Loucy (cell line): Measurements from ENCODE around the gene FGD6.

ENCODE experiments used
- H2AFZ ChIP-seq: fragments of 200-600 bp; sonication (generic); 2 replicates; pipeline ENCODE4 v1.6.0; 2016; ENCODE audit warnings: antibody characterized with exemption, mild to moderate bottlenecking, low read length, moderate library complexity
- H3F3A ChIP-seq: fragments of 200-600 bp; 2 replicates; pipeline ENCODE4 v1.6.0; 2016; ENCODE audit warnings: antibody characterized with exemption, low read depth, mild to moderate bottlenecking
- H3K27me3 ChIP-seq: fragments of 200-600 bp; sonication (generic); 2 replicates; pipeline ENCODE4 v1.6.1; 2014; ENCODE audit warnings: low read length, mild to moderate bottlenecking; ENCODE audit not compliant: insufficient read depth, poor library complexity, severe bottlenecking
- H3K36me3 ChIP-seq: fragments of 200-600 bp; sonication (generic); 2 replicates; pipeline ENCODE4 v1.6.1; 2016; ENCODE audit warnings: low read length; ENCODE audit not compliant: insufficient read depth
- H3K4me1 ChIP-seq: fragments of 200-600 bp; sonication (generic); 2 replicates; pipeline ENCODE4 v1.5.1; 2014; ENCODE audit warnings: low read length, mild to moderate bottlenecking; ENCODE audit not compliant: insufficient read depth, poor library complexity, severe bottlenecking
- H3K4me2 ChIP-seq: fragments of 200-600 bp; sonication (generic); 2 replicates; pipeline ENCODE4 v1.6.0; 2014; ENCODE audit warnings: antibody characterized with exemption, low read length, low read depth, mild to moderate bottlenecking; ENCODE audit not compliant: poor library complexity, severe bottlenecking
- H3K4me3 ChIP-seq: fragments of 200-600 bp; sonication (generic); 2 replicates; pipeline ENCODE4 v1.5.1; 2014; ENCODE audit warnings: low read length, mild to moderate bottlenecking, mixed read lengths; ENCODE audit not compliant: poor library complexity, severe bottlenecking
- H3K79me2 ChIP-seq: fragments of 200-600 bp; sonication (generic); 2 replicates; pipeline ENCODE4 v1.6.1; 2014; ENCODE audit warnings: low read length; ENCODE audit not compliant: insufficient read depth
- H3K9ac ChIP-seq: fragments of 200-600 bp; sonication (generic); 2 replicates; pipeline ENCODE4 v1.6.0; 2014; ENCODE audit warnings: mild to moderate bottlenecking, low read depth, low read length, moderate library complexity; ENCODE audit not compliant: poor library complexity, severe bottlenecking
- H3K9me2 ChIP-seq: fragments of 200-600 bp; sonication (generic); replicated peaks from 2 replicates; pipeline ENCODE4 v1.6.1; 2016; ENCODE audit warnings: low read depth, low read length, mixed read lengths
- H3K9me3 ChIP-seq: fragments of 200-600 bp; sonication (generic); 2 replicates; pipeline ENCODE4 v1.6.1; 2014; ENCODE audit warnings: mild to moderate bottlenecking, antibody characterized with exemption, low read length, low read depth; ENCODE audit not compliant: insufficient read depth
- H4K20me1 ChIP-seq: fragments of 200-600 bp; sonication (generic); 2 replicates; pipeline ENCODE4 v1.6.0; 2014; ENCODE audit warnings: antibody characterized with exemption, low read length, mild to moderate bottlenecking; ENCODE audit not compliant: insufficient read depth, poor library complexity, severe bottlenecking
- EZH2phosphoT487 ChIP-seq: fragments of 200-600 bp; IDR thresholded peaks from 2 replicates; pipeline ENCODE4 v1.6.1; 2018; ENCODE audit warnings: antibody characterized with exemption, mild to moderate bottlenecking, moderate library complexity, borderline replicate concordance
- TF ChIP-seq, protein P1 (sequence below): fragments of 200-600 bp; sonication (generic); conservative IDR thresholded peaks from 2 replicates; pipeline ENCODE4 v1.5.1; 2014; ENCODE audit warnings: mild to moderate bottlenecking, antibody characterized with exemption, low read length

The FGD6 gene

DNA sequence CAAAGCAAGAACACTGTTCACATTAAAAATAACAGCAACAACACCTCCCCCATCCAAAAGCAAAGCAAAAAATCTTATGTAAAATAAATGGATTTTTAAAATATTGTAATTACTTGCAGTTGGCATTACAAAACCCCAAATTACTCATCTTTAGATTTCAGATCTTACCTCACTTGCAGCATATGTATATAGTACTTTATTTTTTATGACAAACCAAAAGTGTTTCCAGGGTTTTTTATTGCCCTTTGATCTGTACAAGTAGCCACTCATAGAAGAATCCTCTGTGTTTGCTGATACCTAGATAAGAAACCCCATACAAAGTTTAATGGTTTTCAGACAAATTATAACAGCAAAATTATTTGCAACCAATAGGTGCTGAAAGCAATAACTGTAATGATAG is 131.7 kb downstream of the FGD6 start:
- Histone ChIP-seq H2AFZ (no peak overlapping the region), H3K4me1 (peaks cover 9% of the 10 kb centered on the region), H3K4me2 (peak overlapping the region; percentile 3), H3K9me2 (no peaks in the 10 kb centered on the region), H3K9me3 (no peaks in the 10 kb centered on the region), H3F3A (no peaks in the 10 kb centered on the region), H3K27me3 (no peaks in the 10 kb centered on the region), H4K20me1 (no peaks in the 10 kb centered on the region), H3K4me3 (no peak overlapping the region), H3K79me2 (no peaks in the 10 kb centered on the region), H3K9ac (no peak overlapping the region), H3K36me3 (no peaks in the 10 kb centered on the region)
- TF ChIP-seq, protein P1, sequence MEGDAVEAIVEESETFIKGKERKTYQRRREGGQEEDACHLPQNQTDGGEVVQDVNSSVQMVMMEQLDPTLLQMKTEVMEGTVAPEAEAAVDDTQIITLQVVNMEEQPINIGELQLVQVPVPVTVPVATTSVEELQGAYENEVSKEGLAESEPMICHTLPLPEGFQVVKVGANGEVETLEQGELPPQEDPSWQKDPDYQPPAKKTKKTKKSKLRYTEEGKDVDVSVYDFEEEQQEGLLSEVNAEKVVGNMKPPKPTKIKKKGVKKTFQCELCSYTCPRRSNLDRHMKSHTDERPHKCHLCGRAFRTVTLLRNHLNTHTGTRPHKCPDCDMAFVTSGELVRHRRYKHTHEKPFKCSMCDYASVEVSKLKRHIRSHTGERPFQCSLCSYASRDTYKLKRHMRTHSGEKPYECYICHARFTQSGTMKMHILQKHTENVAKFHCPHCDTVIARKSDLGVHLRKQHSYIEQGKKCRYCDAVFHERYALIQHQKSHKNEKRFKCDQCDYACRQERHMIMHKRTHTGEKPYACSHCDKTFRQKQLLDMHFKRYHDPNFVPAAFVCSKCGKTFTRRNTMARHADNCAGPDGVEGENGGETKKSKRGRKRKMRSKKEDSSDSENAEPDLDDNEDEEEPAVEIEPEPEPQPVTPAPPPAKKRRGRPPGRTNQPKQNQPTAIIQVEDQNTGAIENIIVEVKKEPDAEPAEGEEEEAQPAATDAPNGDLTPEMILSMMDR, result no peak
- TF ChIP-seq EZH2phosphoT487, result peak; percentile 53

DNA sequence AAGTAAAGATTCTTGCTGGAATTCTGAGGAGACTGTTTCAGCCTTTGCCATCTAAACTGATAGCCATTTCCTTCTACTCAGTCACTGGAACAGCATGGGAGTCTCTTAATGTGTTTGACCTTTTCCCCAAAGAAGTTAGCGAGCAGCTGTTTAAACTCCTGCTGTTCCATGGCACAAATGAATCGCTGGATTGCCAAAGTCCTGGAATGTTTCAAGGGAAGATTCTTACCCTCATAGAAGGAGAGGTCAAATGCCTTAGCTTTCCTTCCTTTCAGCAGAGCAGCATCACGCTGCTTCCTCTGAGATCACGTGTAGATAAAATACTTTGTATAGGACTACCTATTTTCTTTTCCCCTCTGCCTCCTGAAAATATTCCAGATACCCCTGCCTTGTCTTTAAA is 133.3 kb downstream of the FGD6 start:
- Histone ChIP-seq H3K36me3 (no peaks in the 10 kb centered on the region), H4K20me1 (no peaks in the 10 kb centered on the region), H3K4me1 (peaks cover 9% of the 10 kb centered on the region), H3K27me3 (no peaks in the 10 kb centered on the region), H3K4me2 (no peak overlapping the region), H2AFZ (no peak overlapping the region), H3K9me3 (no peaks in the 10 kb centered on the region), H3K79me2 (no peaks in the 10 kb centered on the region), H3F3A (no peaks in the 10 kb centered on the region), H3K9ac (no peak overlapping the region), H3K4me3 (no peak overlapping the region), H3K9me2 (no peaks in the 10 kb centered on the region)
- TF ChIP-seq, protein P1, result no peak
- TF ChIP-seq EZH2phosphoT487, result no peak

DNA sequence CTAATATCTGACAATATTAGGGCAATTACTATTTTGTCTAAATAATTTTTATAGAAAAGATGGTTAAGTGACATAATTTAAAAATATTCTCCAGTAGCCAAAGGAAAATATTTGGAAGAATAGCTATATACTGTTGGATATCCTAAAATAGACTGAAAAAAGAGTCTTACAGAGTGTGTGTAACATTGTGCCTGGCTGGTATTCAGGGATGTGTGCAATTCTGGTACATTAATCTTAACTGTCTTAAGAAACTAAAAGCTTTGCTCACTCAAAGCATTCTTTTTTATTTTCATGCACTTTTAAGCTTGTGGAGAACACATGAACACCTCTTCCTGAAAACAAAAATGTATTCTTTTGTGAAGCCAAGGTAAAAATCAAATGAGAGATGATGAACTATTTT is 133.8 kb downstream of the FGD6 start:
- Histone ChIP-seq H2AFZ (no peak overlapping the region), H3K79me2 (no peaks in the 10 kb centered on the region), H4K20me1 (no peaks in the 10 kb centered on the region), H3K9me2 (no peaks in the 10 kb centered on the region), H3K9me3 (no peaks in the 10 kb centered on the region), H3K27me3 (no peaks in the 10 kb centered on the region), H3F3A (no peaks in the 10 kb centered on the region), H3K4me2 (no peak overlapping the region), H3K4me1 (peaks cover 9% of the 10 kb centered on the region), H3K36me3 (no peaks in the 10 kb centered on the region), H3K4me3 (no peak overlapping the region), H3K9ac (no peak overlapping the region)
- TF ChIP-seq, protein P1, result no peak
- no peak for TF ChIP-seq EZH2phosphoT487
